Bone marrow (tissue), 2 donors: Measurements from ENCODE around the gene SCNN1A.

Experiments
- DNase-seq, 2 donors: peaks; one replicate each; lab custom pipeline; 2025; lab: John Stamatoyannopoulos, UW

The SCNN1A gene

DNA sequence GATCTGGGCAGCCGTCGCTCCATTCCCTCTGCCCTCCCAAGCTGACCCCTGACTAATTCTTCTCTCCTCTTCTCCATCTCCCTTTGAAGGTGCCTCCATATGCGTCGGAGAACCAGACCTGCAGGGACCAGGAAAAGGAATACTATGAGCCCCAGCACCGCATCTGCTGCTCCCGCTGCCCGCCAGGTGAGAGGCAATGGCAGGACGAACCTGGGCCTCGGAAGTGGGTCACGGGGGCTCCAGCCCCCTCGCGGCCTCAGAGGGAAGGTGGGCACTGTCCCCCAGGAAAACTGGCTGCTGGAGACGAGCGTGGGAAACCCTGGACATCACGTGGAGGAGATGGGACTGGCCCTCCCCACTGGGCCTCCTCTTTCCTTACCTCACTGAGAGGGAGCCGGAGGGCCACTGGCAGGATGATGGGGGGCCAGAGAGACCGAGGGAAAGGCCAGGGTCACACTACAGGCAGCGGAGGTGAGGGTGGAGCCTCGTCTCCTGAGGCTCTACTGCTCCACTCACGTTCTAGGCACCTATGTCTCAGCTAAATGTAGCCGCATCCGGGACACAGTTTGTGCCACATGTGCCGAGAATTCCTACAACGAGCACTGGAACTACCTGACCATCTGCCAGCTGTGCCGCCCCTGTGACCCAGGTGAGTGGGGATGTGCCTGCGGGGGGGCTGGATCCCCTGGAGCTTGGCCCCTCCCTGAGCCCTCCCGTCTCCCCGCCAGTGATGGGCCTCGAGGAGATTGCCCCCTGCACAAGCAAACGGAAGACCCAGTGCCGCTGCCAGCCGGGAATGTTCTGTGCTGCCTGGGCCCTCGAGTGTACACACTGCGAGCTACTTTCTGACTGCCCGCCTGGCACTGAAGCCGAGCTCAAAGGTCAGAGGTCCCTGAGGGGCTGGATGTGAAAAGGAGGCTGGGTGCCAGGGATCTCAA lies 9.4 kb upstream of the SCNN1A start:
- no peak for DNase-seq

GRCh38 chr12:6383572-6384498 lies 8.5 kb upstream of the SCNN1A start, which contains the start of gene LTBR:
Gene LTBR, plus strand, starts transcription at chr12:6384162. Its CDS starts 197 bp downstream, at chr12:6384359.
- peak; percentile 42 to 75 for DNase-seq

GRCh38 chr12:6382982-6383381 lies 7.6 kb upstream of the SCNN1A start:
- no peak for DNase-seq

DNA sequence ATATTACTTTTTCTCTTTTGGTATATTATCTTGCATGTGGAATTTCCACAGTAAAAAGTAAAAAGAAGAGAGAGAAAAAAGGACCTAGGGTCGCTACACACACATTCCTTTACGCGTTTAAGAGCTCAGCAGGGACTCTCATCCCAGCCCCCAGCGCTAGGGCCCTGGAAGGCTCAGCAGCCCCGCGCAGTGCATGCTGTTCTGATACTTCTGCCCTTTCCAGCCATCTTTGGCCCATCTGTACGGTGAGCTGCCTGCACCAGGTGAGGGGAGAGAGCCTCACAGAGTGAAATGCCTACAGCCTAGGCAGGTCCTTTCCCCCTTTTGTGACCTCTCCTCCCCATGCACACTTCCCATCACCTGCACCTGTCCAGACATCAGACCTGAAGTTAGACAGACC lies 7.0 kb upstream of the SCNN1A start:
- DNase-seq = no peak

DNA sequence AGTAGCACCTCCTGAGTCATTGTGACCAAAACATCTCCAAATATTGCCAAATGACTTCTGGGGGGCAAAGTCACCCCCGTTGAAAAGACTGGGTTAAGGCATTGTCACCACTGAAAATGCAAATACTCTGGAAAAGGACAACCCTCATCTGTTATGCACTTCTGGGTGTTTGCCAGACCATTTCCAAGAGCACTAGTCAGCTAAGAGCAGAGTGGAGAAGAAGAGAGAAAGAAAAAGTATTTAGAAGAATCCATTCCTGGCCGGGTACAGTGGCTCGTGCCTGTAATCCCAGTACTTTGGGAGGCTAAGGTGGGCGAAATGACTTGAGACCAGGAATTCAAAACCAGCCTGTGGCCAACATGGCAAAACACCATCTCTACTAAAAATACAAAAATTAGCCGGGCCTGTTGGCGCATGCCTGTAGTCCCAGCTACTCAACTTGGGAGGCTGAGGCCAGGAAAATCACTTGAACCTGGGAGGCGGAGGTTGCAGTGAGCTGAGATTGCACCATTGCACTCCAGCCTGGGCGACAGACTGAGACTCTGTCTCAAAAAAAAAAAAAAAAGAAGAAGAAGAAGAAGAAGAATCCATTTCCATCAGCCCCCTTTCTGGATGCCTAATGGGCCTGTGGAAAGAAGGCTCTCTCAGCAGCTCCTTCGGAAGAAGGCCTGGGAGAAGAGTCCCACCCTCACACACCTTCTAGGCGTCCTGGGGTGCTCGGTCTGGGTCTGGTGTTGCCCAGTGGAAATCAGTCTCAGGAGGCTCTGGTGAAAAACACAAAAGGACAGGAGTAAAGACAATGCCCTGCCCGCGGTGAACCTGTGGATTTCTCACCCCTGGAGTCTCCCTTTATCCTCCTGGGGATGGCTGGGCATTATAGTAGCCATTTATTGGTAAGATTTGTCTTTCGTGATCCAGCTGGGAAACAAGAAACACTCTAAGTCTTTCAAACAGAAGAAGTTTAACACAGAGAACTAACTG lies 5.1 kb upstream of the SCNN1A start:
- no peak for DNase-seq

DNA sequence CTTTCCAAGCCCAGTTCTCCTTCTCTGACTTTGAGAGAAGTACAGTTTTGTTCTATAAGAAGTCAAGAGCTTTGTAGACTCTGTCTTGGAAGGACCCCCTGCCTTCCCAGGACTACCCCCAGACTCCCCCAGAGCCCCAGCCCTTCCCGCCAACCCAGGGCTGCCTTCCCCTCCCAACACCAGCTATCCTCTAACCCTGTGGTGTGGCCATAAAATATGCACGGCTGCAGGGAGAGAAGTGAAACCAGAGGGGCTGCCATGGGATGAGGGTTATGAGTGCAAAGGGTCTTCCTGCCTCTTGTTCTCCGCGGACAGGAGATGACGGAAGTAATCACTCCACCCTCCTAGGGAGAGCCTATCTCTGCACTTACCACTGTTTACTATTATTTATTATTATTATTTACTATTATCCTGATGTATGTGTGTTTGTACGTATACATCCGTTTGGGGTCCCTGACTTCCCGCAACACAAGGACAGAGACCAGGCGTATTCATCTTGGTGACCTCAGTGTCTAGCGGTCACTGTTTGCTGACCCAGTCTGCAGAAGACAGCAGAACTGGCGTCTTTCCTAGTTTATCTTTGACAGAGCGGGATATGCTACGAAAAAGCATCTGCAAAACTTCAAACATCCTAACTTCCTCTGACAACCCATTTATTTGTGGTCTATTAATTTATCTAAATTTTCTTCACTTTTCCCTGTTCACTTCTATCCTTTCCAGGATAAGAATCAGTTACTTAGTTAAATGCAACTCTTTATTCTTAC lies 3.5 kb upstream of the SCNN1A start:
- DNase-seq = no peak

DNA sequence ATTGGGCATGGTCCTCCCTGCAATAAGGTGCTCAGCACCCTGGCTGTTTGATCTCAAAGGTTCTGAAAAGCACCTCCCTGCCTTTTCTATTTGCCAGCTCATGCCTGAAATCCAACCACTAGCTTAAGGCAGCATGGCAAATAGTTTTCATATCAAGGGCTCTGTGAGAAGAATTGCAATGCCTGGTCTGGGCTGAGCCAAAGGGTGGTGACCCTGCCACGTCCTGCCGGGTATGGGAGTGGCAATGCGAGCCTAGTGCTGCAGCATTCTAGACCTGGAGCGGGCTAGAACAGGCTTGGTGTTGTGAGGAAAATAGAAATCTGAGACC lies 2.3 kb upstream of the SCNN1A start:
- DNase-seq = no peak

- DNase-seq = no peak
Measured at GRCh38 chr12:6376870-6377666, 1.7 kb upstream of the SCNN1A start.

- no peak for DNase-seq
Measured at GRCh38 chr12:6376079-6376869, 911 bp upstream of the SCNN1A start.

GRCh38 chr12:6374786-6375160 lies 590 bp downstream of the SCNN1A start:
- DNase-seq = no peak

DNA sequence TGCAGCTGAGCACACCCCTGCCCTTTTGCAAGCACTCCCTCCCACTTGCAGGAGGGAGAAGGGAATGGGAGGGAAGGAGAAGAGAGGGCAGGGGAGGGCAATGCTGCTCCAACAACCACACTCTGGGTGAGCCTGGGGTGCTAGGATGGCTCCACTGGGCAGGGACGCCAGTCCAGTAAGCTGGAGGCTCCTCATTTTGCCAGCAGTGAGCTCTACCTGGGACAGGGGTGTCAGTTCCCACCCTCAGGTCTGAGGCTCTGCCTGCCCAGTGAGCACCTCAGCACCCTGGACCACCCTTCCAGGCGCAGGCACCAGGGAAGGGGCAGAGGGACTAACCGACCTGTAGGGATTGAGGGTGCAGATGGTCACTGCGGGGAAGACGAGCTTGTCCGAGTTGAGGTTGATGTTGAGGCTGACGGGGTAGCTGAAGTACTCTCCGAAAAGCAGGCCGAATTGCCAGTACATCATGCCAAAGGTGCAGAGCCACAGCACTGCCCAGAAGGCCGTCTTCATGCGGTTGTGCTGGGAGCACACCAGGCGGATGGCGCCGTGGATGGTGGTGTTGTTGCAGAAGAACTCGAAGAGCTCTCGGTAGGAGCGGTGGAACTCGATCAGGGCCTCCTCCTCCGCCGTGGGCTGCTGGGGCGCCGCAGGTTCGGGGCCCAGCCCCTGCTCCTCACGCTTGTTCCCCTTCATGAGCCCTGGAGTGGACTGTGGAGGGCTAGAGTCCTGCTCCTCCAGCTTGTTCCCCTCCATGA lies 1.2 kb downstream of the SCNN1A start:
- no peak for DNase-seq

GRCh38 chr12:6373022-6373787 lies 2.2 kb downstream of the SCNN1A start:
- DNase-seq = no peak

DNA sequence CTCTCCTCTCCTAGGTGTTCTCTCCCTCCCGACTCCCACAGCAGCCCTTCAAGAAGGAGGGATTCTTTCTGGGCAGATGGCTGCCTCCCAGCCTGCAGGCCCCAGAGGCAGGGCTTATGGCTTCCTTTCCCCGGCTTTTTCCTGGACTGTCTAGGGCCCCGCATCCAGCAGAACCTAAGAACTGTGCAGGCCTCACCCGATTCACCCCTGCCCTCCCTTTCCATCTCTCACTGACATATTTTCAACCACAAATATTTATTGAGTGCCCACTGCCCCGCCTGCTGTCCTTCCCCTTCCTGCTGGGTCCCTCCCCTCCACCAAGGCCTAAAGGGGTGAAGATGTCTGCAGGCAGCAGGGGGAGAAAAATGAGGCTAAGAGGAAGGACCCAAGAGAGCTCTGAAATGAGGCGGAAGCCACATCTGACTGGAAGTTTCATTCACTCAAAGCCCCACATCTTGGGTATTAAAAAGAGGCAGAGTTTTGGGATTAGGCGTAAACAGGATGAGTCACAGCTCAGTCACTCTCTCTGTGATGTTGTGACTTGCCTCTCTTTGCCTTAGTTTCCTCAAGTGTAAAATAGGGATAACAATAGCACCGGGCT lies 2.9 kb downstream of the SCNN1A start:
- DNase-seq = peak in 1 of 2 donors; percentile 87

DNA sequence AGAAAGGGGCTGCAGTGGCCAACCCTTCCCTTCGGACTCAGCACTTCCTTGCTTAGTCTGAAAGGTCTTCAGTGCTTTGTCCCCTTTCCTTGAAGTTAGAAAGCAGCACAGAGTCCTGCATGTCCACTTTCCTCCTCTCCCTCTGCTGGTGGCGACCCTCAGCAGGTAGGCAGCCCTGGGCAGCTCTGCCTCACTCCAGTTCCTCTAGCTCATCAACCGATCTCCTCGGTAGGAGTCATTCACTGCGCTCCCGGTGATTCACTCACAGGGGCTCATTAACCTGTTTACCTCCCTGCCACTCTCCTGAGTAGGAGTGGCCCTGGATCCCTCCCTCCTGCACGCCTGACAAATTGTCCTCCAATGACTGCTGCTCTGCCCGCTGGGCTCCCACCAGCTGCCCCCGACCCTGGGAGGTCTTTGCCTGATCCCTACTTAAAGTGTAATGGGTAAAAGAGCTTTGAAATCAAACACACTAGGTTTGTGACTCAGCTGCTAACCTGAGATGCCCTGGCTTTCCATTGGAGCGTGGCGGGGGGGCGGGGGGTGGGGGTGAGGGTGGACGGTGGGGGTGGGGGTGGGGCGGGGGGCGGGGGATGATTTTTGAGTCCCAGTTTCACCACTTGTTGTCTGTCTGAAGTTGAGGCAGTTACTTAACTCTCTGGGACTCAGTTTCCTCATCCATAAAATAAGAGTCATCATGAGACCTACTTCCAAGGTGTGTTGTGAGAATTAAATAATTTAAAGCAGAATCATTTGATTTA lies 4.2 kb downstream of the SCNN1A start:
- DNase-seq = no peak

DNA sequence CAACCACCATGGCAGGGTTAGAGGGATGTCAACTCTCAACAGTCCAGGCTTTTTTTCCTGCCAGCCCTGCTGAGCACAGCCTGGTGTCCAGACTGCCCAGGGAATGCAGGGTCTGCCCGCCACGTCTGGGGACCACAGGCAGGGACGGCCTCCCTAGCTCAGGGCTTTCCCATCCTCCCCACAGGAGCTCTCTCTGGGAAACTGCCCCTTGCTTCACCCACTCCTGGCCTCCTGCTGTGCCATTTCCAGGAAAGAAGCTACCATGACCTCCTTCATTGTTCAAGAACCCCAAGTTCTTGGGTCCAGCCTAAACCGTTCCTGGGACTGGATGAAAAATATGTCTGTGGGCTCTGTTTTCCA lies 4.8 kb downstream of the SCNN1A start:
- DNase-seq = no peak

GRCh38 chr12:6369916-6370575 lies 5.3 kb downstream of the SCNN1A start:
- no peak for DNase-seq
